ENCODE data around the gene USP50.
A peak's percentile ranks its signal among the peaks of the same experiment; 100 is the strongest.
"Not testable (repeated sequence)": the region's sequence is repeated elsewhere in the genome, so short reads cannot be mapped to it uniquely, and the experiment has no call there.

Gene USP50

GRCh38 chr15:50503144-50503543, 43.3 kb downstream of the USP50 start:
- DNase-seq (ENCODE audit: low read depth), result no peak

- DNase-seq (ENCODE audit: low read depth), result no peak
Observed at GRCh38 chr15:50501815-50502214, 44.7 kb downstream of the USP50 start.

GRCh38 chr15:50500352-50500751, 46.1 kb downstream of the USP50 start:
- no peak for DNase-seq (ENCODE audit: low read depth)

GRCh38 chr15:50496692-50497091, 49.8 kb downstream of the USP50 start:
- no peak for DNase-seq (ENCODE audit: low read depth)

- DNase-seq (ENCODE audit: low read depth), result not testable (repeated sequence)
Observed at GRCh38 chr15:50494547-50494946, 51.9 kb downstream of the USP50 start.

GRCh38 chr15:50493625-50494024, 52.8 kb downstream of the USP50 start:
- no peak for DNase-seq (ENCODE audit: low read depth)

GRCh38 chr15:50487287-50487686, 59.2 kb downstream of the USP50 start:
- DNase-seq (ENCODE audit: low read depth), result no peak

GRCh38 chr15:50485389-50485788, 61.1 kb downstream of the USP50 start:
- no peak for DNase-seq (ENCODE audit: low read depth)

- no peak for DNase-seq (ENCODE audit: low read depth)
Observed at GRCh38 chr15:50484781-50485180, 61.7 kb downstream of the USP50 start.

- DNase-seq (ENCODE audit: low read depth), result no peak
Observed at GRCh38 chr15:50476143-50476542, 70.3 kb downstream of the USP50 start.

GRCh38 chr15:50471072-50471471, 75.4 kb downstream of the USP50 start:
- no peak for DNase-seq (ENCODE audit: low read depth)

- DNase-seq (ENCODE audit: low read depth), result peak; percentile 3
Observed at GRCh38 chr15:50463423-50464358, 82.8 kb downstream of the USP50 start.

GRCh38 chr15:50458348-50459112, 87.9 kb downstream of the USP50 start:
- no peak for DNase-seq (ENCODE audit: low read depth)

- peak; percentile 13 for DNase-seq (ENCODE audit: low read depth)
Observed at GRCh38 chr15:50452927-50453326, 93.5 kb downstream of the USP50 start.

All from fibroblast of the conjunctiva (primary cell).